GM13977 (cell line): ENCODE measurements around the gene TMEM187.

Experiments
- DNase-seq: peaks from one replicate; pipeline ENCODE4 v3.0.0; 2012; ENCODE audit warnings: low spot score
- in situ Hi-C: fragments of 300-500 bp; cut with MboI; formaldehyde crosslinking; loops from one replicate; pipeline ENCODE4 v1.12.0; 2022; ENCODE audit warnings: low sequenced_read_pairs, low pct_unique_long_range_greater_than_20kb, mixed read lengths, inconsistent platforms; ENCODE audit not compliant: unreplicated experiment
- TF ChIP-seq, protein P1 (sequence below): IDR thresholded peaks from 2 replicates; pipeline ENCODE4 v1.5.1; 2012; ENCODE audit warnings: mild to moderate bottlenecking, control low read depth; ENCODE audit not compliant: insufficient read depth; ENCODE audit errors: extremely low read depth, missing control alignments

TMEM187 gene

DNA sequence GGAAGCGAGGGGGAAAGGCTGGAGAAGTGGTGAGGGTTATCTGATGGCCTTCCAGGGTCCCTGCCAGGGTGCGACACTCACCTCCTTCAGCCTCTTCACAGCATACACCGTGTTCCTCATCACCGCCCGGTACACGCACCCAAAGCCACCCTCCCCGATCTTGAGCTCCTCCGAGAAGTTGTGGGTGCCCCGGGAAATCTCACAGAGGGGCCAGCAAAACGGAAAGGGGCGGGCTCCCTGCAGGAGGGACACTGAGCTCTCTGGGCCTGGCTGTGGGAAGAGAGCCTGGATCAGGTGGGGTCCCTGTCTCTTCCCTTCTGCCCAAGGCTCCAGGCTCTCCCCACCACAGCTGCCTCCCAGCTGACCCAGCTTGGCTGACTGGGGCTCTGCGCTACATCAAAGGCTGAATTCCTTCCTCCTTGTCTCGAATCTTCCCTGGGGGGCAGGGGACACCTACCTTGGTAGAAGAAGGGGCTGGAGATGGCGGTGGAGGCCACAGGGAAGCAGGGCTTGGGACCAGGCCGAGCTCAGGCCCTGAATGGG is 46.0 kb downstream of the TMEM187 start:
- no peak for DNase-seq
- in situ Hi-C loops, result no loop called here
- TF ChIP-seq, protein P1, sequence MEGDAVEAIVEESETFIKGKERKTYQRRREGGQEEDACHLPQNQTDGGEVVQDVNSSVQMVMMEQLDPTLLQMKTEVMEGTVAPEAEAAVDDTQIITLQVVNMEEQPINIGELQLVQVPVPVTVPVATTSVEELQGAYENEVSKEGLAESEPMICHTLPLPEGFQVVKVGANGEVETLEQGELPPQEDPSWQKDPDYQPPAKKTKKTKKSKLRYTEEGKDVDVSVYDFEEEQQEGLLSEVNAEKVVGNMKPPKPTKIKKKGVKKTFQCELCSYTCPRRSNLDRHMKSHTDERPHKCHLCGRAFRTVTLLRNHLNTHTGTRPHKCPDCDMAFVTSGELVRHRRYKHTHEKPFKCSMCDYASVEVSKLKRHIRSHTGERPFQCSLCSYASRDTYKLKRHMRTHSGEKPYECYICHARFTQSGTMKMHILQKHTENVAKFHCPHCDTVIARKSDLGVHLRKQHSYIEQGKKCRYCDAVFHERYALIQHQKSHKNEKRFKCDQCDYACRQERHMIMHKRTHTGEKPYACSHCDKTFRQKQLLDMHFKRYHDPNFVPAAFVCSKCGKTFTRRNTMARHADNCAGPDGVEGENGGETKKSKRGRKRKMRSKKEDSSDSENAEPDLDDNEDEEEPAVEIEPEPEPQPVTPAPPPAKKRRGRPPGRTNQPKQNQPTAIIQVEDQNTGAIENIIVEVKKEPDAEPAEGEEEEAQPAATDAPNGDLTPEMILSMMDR, result no peak

GRCh38 chrX:154019061-154019621 is 46.6 kb downstream of the TMEM187 start:
- DNase-seq, result no peak
- in situ Hi-C loops, result no loop called here
- TF ChIP-seq, protein P1, result no peak

DNA sequence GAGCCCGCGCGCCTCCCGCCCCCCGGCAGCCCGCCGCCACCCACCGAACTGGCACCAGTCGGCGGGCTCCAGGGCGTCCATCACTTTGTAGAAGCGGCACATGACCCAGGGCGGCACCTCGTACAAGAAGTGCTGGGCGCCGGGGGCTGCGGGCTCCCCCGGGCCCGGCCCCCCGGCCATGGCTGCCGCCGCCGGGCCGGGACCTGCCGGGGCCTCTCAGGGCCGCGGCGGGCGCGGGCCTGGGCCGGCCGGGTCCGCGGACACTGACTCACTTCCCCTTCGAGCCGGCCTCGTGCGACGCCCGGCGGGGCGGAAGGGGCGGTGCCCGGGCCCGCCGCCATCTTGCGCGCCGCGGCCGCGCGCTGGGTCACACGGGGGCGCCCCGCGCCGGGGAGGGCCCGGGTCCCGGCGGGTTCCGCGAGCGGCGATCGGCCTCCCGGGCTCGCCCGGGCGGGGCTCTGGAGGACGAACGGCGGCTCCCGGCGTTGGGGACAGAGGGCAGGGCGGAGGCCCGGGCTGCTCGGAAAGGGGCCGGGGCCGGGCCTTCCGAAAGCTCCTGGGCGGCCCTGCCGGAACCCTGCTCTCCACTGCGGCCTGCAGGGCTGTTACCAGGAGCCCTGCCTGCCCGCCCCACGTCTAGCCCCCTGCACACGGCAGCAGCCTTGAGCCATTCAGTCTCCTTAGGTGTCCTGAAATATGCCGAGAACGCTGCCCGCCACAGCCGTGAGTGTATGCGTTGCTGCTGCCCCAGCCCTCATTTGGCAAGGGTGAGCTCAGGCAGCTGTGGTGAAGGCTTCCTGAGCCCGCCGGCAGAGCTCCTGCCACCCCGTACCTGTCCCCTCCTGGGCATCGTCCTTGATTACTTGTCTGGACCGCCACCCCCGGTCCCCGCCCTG is 47.3 kb downstream of the TMEM187 start, which contains the start of gene IRAK1:
Gene IRAK1 (minus strand): TSS at position 270 of the 896 bp plus-strand sequence. CDS start 90 bp downstream, at position 180.
- DNase-seq, result peak; percentile 86
- TF ChIP-seq, protein P1, result peak; percentile 17
- in situ Hi-C loops, result no loop called here

DNA sequence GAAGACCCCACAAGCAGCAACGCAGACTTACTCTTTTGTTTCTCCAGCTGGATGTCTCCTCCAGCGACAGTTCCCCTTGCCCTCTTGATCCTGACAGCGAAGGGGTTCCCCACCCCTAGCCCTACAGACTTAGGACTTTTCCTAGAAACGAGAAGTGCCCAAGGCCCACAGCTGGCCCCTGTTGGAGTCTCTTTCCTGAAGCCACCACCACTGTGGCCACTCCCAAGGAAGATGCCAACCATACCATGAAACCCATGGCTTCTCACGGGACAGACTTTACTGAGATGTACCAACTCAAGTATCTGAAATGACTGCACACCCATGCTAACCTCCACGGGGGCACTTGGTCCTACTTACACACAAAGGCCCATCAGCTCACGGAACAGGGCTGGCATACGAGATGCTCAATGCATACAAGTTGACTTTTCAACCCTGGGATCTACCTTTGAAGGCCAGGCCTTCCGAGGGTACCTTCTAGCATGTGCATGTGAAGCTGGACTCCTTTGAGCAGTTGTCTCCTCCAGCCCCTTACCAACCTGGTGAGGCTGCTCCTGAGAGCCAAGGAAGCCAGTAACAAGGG is 48.1 kb downstream of the TMEM187 start:
- DNase-seq, result no peak
- in situ Hi-C loops, result no loop called here
- TF ChIP-seq, protein P1, result no peak

- no peak for DNase-seq
- in situ Hi-C loops, result no loop called here
- TF ChIP-seq, protein P1, result no peak
These were observed 48.6 kb downstream of the TMEM187 start for GRCh38 chrX:154021131-154021611.

- TF ChIP-seq, protein P1, result no peak
- in situ Hi-C loops, result no loop called here
- DNase-seq, result no peak
These were observed 49.6 kb downstream of the TMEM187 start for GRCh38 chrX:154022108-154022507.
